ENCODE results near the gene GRXCR1. TPM values are rescaled to one million over a fixed set of nuclear protein-coding genes. Genes with fewer than 3 reads are reported as not detected.

The GRXCR1 gene
- total and polyA plus RNA-seq, 2 of the 13 experiments (the other 11 are each of a cell fraction or from before 2014, with no cell fraction given), result not detected

GRCh38 chr4:42985976-42986375, 93.5 kb downstream of the GRXCR1 start:
- ChIA-PET POLR2A (no interaction called here), CTCF (ENCODE audit: low intra/inter-chr PET ratio, low total read pairs) (no interaction called here)
- TF ChIP-seq XRCC5 (optimal IDR thresholded peaks at IDR 0.05; ENCODE audit: low read length) (no peak), ZNF883 (CRISPR knock-in tag; IDR thresholded peaks at IDR 0.05; ENCODE audit: not compliant biosample characterization) (no peak), ZNF20 (CRISPR knock-in tag; IDR thresholded peaks at IDR 0.05) (no peak), ZNF205 (CRISPR knock-in tag; IDR thresholded peaks at IDR 0.05) (no peak), PRMT3 (CRISPR knock-in tag; IDR thresholded peaks at IDR 0.05; ENCODE audit: borderline replicate concordance, low read depth) (no peak), LRRFIP1 (CRISPR knock-in tag; conservative IDR thresholded peaks at IDR 0.05) (no peak), HNF4A (CRISPR knock-in tag; IDR thresholded peaks at IDR 0.05) (no peak), ZNF251 (CRISPR knock-in tag; IDR thresholded peaks at IDR 0.05) (no peak), SKIL (CRISPR knock-in tag; IDR thresholded peaks at IDR 0.05; ENCODE audit: borderline replicate concordance) (no peak), ZFY (CRISPR knock-in tag; IDR thresholded peaks at IDR 0.05) (no peak)
- DNase-seq (ENCODE audit: low spot score), result no peak
- Histone ChIP-seq H3K36me3 (replicated peaks in 1 of 2; ENCODE audit: control insufficient read depth in 1 of 2, insufficient read depth in 2 of 2, low read length in 2 of 2) (no peaks in the 10 kb centered on the region), H3K9ac (ENCODE audit: insufficient read depth, low read depth, low read length) (no peak overlapping the region), H3K79me2 (ENCODE audit: insufficient read depth, low read length) (no peaks in the 10 kb centered on the region), H3K9me3 (ENCODE audit: low read length) (peaks cover 34% of the 10 kb centered on the region), H3K4me3 (replicated peaks in 1 of 3; ENCODE audit: insufficient read depth in 1 of 3, low read depth in 2 of 3, low read length in 3 of 3) (no peak overlapping the region), H4K20me1 (ENCODE audit: insufficient read depth, low read length) (no peaks in the 10 kb centered on the region), H3K27me3 (ENCODE audit: control insufficient read depth in 1 of 2, insufficient read depth in 2 of 2, low read length in 2 of 2) (no peaks in the 10 kb centered on the region), H3K4me1 (ENCODE audit: insufficient read depth, low read length) (no peaks in the 10 kb centered on the region), H3K4me2 (ENCODE audit: low read depth, low read length) (no peak overlapping the region), H2AFZ (ENCODE audit: low read length) (no peak overlapping the region), H3K27ac (ENCODE audit: extremely low read length, insufficient read depth, low read length) (no peak overlapping the region)
- BruUV-seq (replicated peaks), result no TSS peak
- no peak for ATAC-seq
- intact Hi-C loops (cut with micrococcal nuclease; ENCODE audit: unreplicated experiment) (no loop called here), in situ Hi-C loops (cut with HindIII; ENCODE audit: extremely low pct_ligation_motif_present, low pct_unique_long_range_greater_than_20kb) (loop anchor here (25.0 kb wide), 1 partner anchor 1651 kb away; no protein-coding TSS in a partner anchor)
- no peak for FAIRE-seq

Measured in HepG2 (cell line).